Esophagus squamous epithelium (tissue), 5 donors: ENCODE measurements around the gene DLG5. TPM values are rescaled to one million over a fixed set of nuclear protein-coding genes. Genes with fewer than 3 reads are reported as not detected.
A peak's percentile ranks its signal among the peaks of the same experiment; 100 is the strongest.

Source experiments
- DNase-seq: peaks from one replicate; lab custom pipeline; 2025; lab: John Stamatoyannopoulos, UW
- H3K27ac ChIP-seq, 4 donors: fragments of 200-600 bp; sonication (generic); one replicate each; pipeline ENCODE4 v1.5.1; 2016 to 2019; ENCODE audit warnings: mild to moderate bottlenecking in 1 of 4
- H3K27me3 ChIP-seq, 4 donors: fragments of 200-600 bp; sonication (generic); 1 replicate in 3 of 4; 2 replicates in 1 of 4; pipeline versions ENCODE4 v1.5.1 to v1.6.0; 2017 to 2021; ENCODE audit warnings: antibody characterized with exemption in 1 of 4
- H3K36me3 ChIP-seq, 3 donors: fragments of 200-600 bp; sonication (generic); one replicate each; pipeline ENCODE4 v1.5.1; 2016 to 2019
- H3K4me1 ChIP-seq, 3 donors: fragments of 200-600 bp; sonication (generic); one replicate each; pipeline ENCODE4 v1.5.1; 2017 to 2019
- H3K4me3 ChIP-seq, 4 donors: fragments of 200-600 bp; sonication (generic); 1 replicate in 3 of 4; 2 replicates in 1 of 4; pipeline ENCODE4 v1.5.1; 2016 to 2019; ENCODE audit warnings: mild to moderate bottlenecking in 2 of 4, moderate library complexity in 1 of 4
- H3K9me3 ChIP-seq, 3 donors: fragments of 200-600 bp; sonication (generic); one replicate each; pipeline ENCODE4 v1.5.1; 2016 to 2019
- POLR2A ChIP-seq, 4 donors: fragments of 450-650 bp; IDR thresholded peaks; one replicate each; pipeline ENCODE4 v1.6.1; 2017; ENCODE audit warnings: antibody characterized with exemption in 4 of 4, mild to moderate bottlenecking in 4 of 4, moderate library complexity in 3 of 4
- WGBS, 2 donors: methylation state at CpG; one replicate each; pipeline ENCODE4 v1.1.5; 2018; 5-methylcytosine and 5-hydroxymethylcytosine counted together
- intact Hi-C: fragments of 100-400 bp; cut with DNase I; formaldehyde crosslinking; loops from one replicate; pipeline ENCODE4 v1.15.0; 2022
- total RNA-seq, 4 donors: library from RNA; depleted of rRNA; stranded (reverse); fragments of >200 nt; gene quantifications; one replicate each; pipeline ENCODE4 v1.1.0, GENCODE V29; 2016
- TF ChIP-seq, protein P1 (sequence below), 6 experiments: fragments of 450-650 bp in 4 of 6; fragments of 200-600 bp in 2 of 6; sonication (generic) in 2 of 6; IDR thresholded peaks; one replicate each; pipeline ENCODE4 v1.5.1; 2016 to 2019; ENCODE audit warnings: antibody characterized with exemption in 6 of 6, mild to moderate bottlenecking in 4 of 6, moderate library complexity in 4 of 6
- donor health status: DM: yes; HTN: yes; CAD: no.

DLG5 gene
- total RNA-seq, 4 donors from 2014 or later = 34.1 to 50.9 (median 41.3) TPM

DNA sequence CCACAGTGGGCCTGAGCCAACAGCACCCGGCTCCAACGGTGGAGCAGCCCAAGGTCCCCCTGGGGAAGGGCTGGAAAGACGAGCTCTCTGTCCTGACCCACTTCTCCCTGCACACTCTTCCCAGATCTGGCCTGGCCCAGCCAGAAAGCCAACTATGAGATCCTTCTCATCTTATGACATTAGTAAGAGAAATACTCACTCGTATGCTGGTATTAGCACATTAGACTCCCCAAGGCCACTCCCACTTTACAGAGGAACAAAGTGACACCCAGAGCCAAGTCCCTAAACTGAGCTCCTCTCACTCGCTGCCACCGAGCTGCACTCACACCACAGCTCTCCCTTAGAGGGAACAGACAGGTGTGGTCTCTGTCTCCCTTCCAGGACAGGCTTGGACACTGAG, 24.8 kb downstream of the DLG5 start:
- TF ChIP-seq POLR2A (IDR thresholded peaks at IDR 0.05) = no peak
- TF ChIP-seq, protein P1, sequence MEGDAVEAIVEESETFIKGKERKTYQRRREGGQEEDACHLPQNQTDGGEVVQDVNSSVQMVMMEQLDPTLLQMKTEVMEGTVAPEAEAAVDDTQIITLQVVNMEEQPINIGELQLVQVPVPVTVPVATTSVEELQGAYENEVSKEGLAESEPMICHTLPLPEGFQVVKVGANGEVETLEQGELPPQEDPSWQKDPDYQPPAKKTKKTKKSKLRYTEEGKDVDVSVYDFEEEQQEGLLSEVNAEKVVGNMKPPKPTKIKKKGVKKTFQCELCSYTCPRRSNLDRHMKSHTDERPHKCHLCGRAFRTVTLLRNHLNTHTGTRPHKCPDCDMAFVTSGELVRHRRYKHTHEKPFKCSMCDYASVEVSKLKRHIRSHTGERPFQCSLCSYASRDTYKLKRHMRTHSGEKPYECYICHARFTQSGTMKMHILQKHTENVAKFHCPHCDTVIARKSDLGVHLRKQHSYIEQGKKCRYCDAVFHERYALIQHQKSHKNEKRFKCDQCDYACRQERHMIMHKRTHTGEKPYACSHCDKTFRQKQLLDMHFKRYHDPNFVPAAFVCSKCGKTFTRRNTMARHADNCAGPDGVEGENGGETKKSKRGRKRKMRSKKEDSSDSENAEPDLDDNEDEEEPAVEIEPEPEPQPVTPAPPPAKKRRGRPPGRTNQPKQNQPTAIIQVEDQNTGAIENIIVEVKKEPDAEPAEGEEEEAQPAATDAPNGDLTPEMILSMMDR (IDR thresholded peaks at IDR 0.05) = no peak
- Histone ChIP-seq H3K36me3 (no peaks in the 10 kb centered on the region), H3K27me3 (no peaks in the 10 kb centered on the region), H3K4me1 (peaks cover 27 to 78% (median 44%) of the 10 kb centered on the region in 3 donors), H3K4me3 (no peak overlapping the region), H3K9me3 (no peaks in the 10 kb centered on the region), H3K27ac (peak overlapping the region; percentile 54 to 80 (median 62))
- DNase-seq = no peak
- intact Hi-C loops = no loop called here
- WGBS, 2 donors = 58 to 67% methylated on average over 1 to 2 of the region's 6 CpGs

DNA sequence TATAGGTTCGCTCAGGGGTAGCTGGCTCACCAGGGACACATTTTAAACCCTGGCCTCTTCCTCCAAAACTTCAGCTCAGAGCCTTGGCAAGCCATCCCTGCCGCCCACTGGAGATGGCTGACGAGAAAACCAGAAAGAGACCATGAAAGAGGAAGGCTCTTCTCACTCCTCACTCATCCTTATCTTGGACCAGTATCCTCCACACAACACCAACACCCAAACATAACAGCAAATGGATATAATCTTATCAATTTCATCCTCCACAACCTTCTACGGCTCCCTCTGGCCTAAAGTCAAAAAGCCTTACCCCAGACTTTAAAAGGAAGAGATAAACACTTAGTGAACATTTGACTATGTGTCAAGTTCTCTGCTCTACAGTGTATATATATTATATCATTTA, 26.9 kb downstream of the DLG5 start:
- peak overlapping the region; percentile 82 to 88 (median 84) for H3K27ac ChIP-seq

DNA sequence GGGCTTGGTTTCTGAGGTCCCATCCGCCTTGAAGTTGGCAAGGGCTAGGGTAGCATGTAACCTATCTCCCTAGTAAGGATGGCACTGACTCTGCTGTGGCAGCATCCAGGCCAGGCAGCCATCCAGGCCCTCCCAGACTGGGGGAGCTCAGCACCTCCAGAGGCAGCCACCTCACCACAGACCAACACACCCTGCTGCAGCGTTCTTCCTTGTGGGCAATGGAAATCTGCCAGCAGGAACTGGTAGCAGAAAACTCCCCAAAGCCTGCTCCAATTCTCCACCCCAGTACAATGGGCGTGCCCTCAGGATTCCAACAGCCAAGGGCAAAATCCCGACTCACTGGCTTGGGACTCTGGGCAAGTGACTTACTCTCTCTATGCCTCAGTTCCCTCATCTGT, 27.5 kb downstream of the DLG5 start:
- Histone ChIP-seq H3K36me3 (no peaks in the 10 kb centered on the region), H3K9me3 (no peaks in the 10 kb centered on the region), H3K4me1 (peaks cover 35 to 85% (median 65%) of the 10 kb centered on the region in 3 donors), H3K27ac (peak overlapping the region; percentile 82 to 88 (median 84)), H3K27me3 (no peaks in the 10 kb centered on the region), H3K4me3 (peak overlapping the region in 2 of 4 donors; percentile 20 to 32)
- TF ChIP-seq, protein P1 (IDR thresholded peaks at IDR 0.05) = no peak
- peak in 1 of 4 donors; percentile 23 for TF ChIP-seq POLR2A (IDR thresholded peaks at IDR 0.05)
- 27 to 46% methylated on average over 3 of the region's 4 CpGs for WGBS, 2 donors
- intact Hi-C loops = no loop called here
- no peak for DNase-seq

More for the DNA sequence above, 26.9 kb downstream of the DLG5 start:
- 56 to 71% methylated on average over 4 of the region's 4 CpGs for WGBS, 2 donors
- no peak overlapping the region for H3K4me3 ChIP-seq
- no peak for DNase-seq
- H3K36me3 ChIP-seq = no peaks in the 10 kb centered on the region
- peaks cover 32 to 79% (median 63%) of the 10 kb centered on the region in 3 donors for H3K4me1 ChIP-seq
- H3K9me3 ChIP-seq = no peaks in the 10 kb centered on the region
- H3K27me3 ChIP-seq = no peaks in the 10 kb centered on the region
- intact Hi-C loops = no loop called here
- TF ChIP-seq, protein P1 (IDR thresholded peaks at IDR 0.05) = no peak
- no peak for TF ChIP-seq POLR2A (IDR thresholded peaks at IDR 0.05)

DNA sequence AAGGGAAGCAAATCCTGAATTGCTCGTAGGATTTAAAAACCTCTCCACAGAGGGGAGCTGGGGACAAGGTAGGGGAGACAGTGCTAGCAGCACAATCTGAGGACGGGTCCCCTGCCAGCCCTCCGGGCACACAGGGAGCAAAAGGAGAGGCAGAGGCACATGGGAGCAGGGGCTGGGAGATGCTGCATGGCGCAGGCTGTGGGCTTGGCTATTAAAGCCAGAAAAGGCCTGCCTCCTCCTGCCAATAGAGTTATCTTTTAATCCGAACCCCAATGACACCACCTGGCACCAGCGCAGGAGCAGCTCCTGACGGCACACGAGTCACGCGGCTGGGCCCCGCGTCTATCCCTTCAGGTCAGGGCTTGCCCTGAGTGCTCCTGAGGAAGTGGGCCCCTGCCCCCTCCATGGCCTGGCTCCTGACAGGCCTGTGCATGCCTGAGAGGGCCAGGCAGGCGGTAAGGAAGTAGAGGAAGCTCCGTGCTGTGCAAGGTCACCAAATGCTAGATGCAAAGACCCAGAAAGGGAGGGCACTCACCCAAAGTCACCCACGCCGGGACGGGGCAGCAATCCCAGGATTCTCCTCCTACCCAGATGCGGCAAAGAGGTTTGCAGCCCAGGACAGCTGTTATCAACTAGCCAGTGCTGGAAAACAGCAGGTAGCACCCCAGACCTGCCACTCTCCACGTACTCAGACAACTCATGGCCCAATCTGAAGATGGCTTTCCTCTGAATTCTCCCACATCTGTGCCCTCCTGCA, 28.1 kb downstream of the DLG5 start:
- DNase-seq = no peak
- peak in 1 of 4 donors; percentile 16 for TF ChIP-seq POLR2A (IDR thresholded peaks at IDR 0.05)
- TF ChIP-seq, protein P1 (IDR thresholded peaks at IDR 0.05) = no peak
- Histone ChIP-seq H3K4me3 (peak overlapping the region in 2 of 4 donors; percentile 20 to 32), H3K27me3 (no peaks in the 10 kb centered on the region), H3K27ac (peak overlapping the region; percentile 82 to 88 (median 84)), H3K4me1 (peaks cover 35 to 91% (median 65%) of the 10 kb centered on the region in 3 donors), H3K36me3 (no peaks in the 10 kb centered on the region), H3K9me3 (no peaks in the 10 kb centered on the region)
- 22 to 24% methylated on average over 13 to 16 of the region's 19 CpGs for WGBS, 2 donors
- intact Hi-C loops = no loop called here

DNA sequence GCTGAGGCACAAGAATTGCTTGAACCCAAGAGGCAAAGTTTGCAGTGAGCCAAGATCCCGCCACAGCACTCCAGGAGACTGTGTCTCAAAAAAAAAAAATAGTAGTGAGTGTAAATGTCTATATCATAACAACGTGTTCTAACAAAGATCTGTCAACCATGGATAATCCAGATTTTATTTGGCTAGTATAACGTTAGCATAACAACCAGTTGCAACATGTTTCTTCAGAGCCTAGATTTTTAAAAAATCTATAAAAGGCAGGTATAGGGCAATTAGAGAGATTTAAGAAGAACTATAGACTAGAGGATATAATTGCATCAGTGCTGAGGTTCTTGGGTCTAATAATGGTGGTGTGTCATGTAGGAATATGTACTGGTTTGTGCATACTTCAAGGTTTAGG, 30.5 kb downstream of the DLG5 start:
- no peaks in the 10 kb centered on the region for H3K36me3 ChIP-seq
- DNase-seq = no peak
- no peak for TF ChIP-seq POLR2A (IDR thresholded peaks at IDR 0.05)
- TF ChIP-seq, protein P1 (IDR thresholded peaks at IDR 0.05) = no peak
- no peaks in the 10 kb centered on the region for H3K9me3 ChIP-seq
- intact Hi-C loops = no loop called here
- H3K27ac ChIP-seq = peak overlapping the region; percentile 7 to 60 (median 30)
- WGBS, 2 donors = 44 to 51% methylated on average over 3 of the region's 3 CpGs
- no peaks in the 10 kb centered on the region for H3K27me3 ChIP-seq
- H3K4me3 ChIP-seq = no peak overlapping the region
- H3K4me1 ChIP-seq = peaks cover 29 to 100% (median 70%) of the 10 kb centered on the region in 3 donors
